ENCODE measurements around the gene MYO1A. TPM values are rescaled to one million over a fixed set of nuclear protein-coding genes. Genes with fewer than 3 reads are reported as not detected.

MYO1A gene
- total RNA-seq (2014; rRNA removed; shearing (Covaris generic)): not detected in 2 replicates

GRCh38 chr12:57049890-57050289, at the start of gene MYO1A:
TSS of gene MYO1A (minus strand) at chr12:57050129. CDS start at chr12:57048323, 1,806 bp downstream.
- peak; percentile 16 for DNase-seq (ENCODE audit: low read depth)

GRCh38 chr12:57099047-57099714, 49.3 kb upstream of the MYO1A start:
- no peak for DNase-seq (ENCODE audit: low read depth)

- no peak for DNase-seq (ENCODE audit: low read depth)
Observed at GRCh38 chr12:57098546-57098945, 48.6 kb upstream of the MYO1A start.

- DNase-seq (ENCODE audit: low read depth): no peak
Observed at GRCh38 chr12:57097554-57097835, 47.6 kb upstream of the MYO1A start.

GRCh38 chr12:57096748-57097553, 47.0 kb upstream of the MYO1A start:
- DNase-seq (ENCODE audit: low read depth): no peak

- DNase-seq (ENCODE audit: low read depth): no peak
Observed at GRCh38 chr12:57096099-57096572, 46.2 kb upstream of the MYO1A start.

GRCh38 chr12:57095440-57095839, 45.5 kb upstream of the MYO1A start:
- no peak for DNase-seq (ENCODE audit: low read depth)

GRCh38 chr12:57094208-57095160, 44.6 kb upstream of the MYO1A start:
- no peak for DNase-seq (ENCODE audit: low read depth)

GRCh38 chr12:57093415-57094207, 43.7 kb upstream of the MYO1A start:
- no peak for DNase-seq (ENCODE audit: low read depth)

GRCh38 chr12:57092876-57093414, 43.0 kb upstream of the MYO1A start:
- no peak for DNase-seq (ENCODE audit: low read depth)

GRCh38 chr12:57092529-57092862, 42.6 kb upstream of the MYO1A start:
- DNase-seq (ENCODE audit: low read depth): no peak

GRCh38 chr12:57091638-57092528, 42.0 kb upstream of the MYO1A start:
- DNase-seq (ENCODE audit: low read depth): no peak

- DNase-seq (ENCODE audit: low read depth): no peak
Observed at GRCh38 chr12:57090924-57091637, 41.2 kb upstream of the MYO1A start.

GRCh38 chr12:57090490-57090889, 40.6 kb upstream of the MYO1A start:
- no peak for DNase-seq (ENCODE audit: low read depth)

GRCh38 chr12:57089271-57090245, 39.6 kb upstream of the MYO1A start:
- peak; percentile 79 for DNase-seq (ENCODE audit: low read depth)

GRCh38 chr12:57088354-57089270, 38.7 kb upstream of the MYO1A start, which contains the start of gene NAB2:
TSS of gene NAB2 (plus strand) at chr12:57089114. CDS start at chr12:57089272, 158 bp downstream.
- DNase-seq (ENCODE audit: low read depth): peak; percentile 94

Measured in RPMI7951 (cell line).